ENCODE data around the gene DUSP7.

DNA sequence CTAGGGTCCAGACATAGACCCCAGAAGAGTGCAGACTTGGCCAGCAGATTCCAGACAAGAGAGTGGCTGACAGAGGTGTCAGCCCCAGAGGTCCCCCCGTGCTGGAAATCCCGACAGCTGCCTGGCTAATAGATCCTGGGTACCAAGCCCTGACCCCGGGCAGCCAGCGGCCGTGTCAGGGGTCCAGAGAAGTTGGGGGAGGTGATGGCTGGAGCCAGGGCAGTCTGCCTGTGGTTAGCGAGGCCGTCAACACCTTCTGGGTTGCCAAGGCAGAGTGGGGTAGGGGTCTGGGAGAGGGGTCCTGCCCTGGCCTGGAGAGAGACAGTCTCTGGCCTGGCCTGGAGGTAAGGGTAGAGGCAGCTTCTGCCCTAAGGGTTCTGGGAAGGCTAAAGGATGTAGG is 35.6 kb downstream of the DUSP7 start:
- TF ChIP-seq POLR2AphosphoS5 (IDR thresholded peaks at IDR 0.05; ENCODE audit: low read depth, low read length) (no peak), SIN3A (IDR thresholded peaks at IDR 0.05; ENCODE audit: borderline replicate concordance, insufficient read depth, low read depth, low read length) (no peak)
- TF ChIP-seq, protein P1, sequence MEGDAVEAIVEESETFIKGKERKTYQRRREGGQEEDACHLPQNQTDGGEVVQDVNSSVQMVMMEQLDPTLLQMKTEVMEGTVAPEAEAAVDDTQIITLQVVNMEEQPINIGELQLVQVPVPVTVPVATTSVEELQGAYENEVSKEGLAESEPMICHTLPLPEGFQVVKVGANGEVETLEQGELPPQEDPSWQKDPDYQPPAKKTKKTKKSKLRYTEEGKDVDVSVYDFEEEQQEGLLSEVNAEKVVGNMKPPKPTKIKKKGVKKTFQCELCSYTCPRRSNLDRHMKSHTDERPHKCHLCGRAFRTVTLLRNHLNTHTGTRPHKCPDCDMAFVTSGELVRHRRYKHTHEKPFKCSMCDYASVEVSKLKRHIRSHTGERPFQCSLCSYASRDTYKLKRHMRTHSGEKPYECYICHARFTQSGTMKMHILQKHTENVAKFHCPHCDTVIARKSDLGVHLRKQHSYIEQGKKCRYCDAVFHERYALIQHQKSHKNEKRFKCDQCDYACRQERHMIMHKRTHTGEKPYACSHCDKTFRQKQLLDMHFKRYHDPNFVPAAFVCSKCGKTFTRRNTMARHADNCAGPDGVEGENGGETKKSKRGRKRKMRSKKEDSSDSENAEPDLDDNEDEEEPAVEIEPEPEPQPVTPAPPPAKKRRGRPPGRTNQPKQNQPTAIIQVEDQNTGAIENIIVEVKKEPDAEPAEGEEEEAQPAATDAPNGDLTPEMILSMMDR (IDR thresholded peaks at IDR 0.05), result no peak
